Cardiac muscle cell (in vitro differentiated cells and primary cell): ENCODE data around the gene RBMS1. TPM values are rescaled to one million over a fixed set of nuclear protein-coding genes. Genes with fewer than 3 reads are reported as not detected.

ENCODE experiments used
- DNase-seq, 2 donors: peaks; one replicate each; pipeline versions ENCODE4 v3.0.0 to v3.0.0-alpha.2; 2010 to 2017; ENCODE audit warnings: low read depth in 1 of 2, low spot score in 1 of 2
- H3K27ac ChIP-seq: fragments of 200-600 bp; sonication (generic); 2 replicates; pipeline ENCODE4 v1.5.1; 2016
- H3K27me3 ChIP-seq: fragments of 200-600 bp; sonication (generic); 2 replicates; pipeline ENCODE4 v1.6.0; 2016; ENCODE audit warnings: control low read depth
- H3K36me3 ChIP-seq: fragments of 200-600 bp; sonication (generic); 2 replicates; pipeline ENCODE4 v1.5.1; 2016; ENCODE audit warnings: control low read depth
- H3K4me1 ChIP-seq: fragments of 200-600 bp; sonication (generic); 2 replicates; pipeline ENCODE4 v1.8.1; 2017; ENCODE audit warnings: low read depth, mild to moderate bottlenecking, mixed run types
- H3K4me3 ChIP-seq: fragments of 200-600 bp; sonication (generic); 2 replicates; pipeline ENCODE4 v1.5.1; 2016; ENCODE audit warnings: mild to moderate bottlenecking
- H3K9me3 ChIP-seq: fragments of 200-600 bp; sonication (generic); 2 replicates; pipeline ENCODE4 v1.5.1; 2017; ENCODE audit warnings: low read depth, mild to moderate bottlenecking, control low read depth
- CTCF ChIP-seq: IDR thresholded peaks from 2 replicates; pipeline ENCODE4 v1.5.1; 2012; ENCODE audit warnings: low read depth, mild to moderate bottlenecking, low read length
- polyA plus RNA-seq: library from polyadenylated mRNA; unstranded; fragments of >200 nt; fragmentation: Nextera tagmentation; extraction: Ambion mirVana; gene quantifications from 2 replicates; pipeline ENCODE4 v1.2.1, GENCODE V29; 2016
- total RNA-seq: library from RNA; depleted of rRNA; stranded (reverse); fragments of >200 nt; gene quantifications from 2 replicates; pipeline ENCODE4 v1.2.3, GENCODE V29; 2016

RBMS1 gene
- total and polyA plus RNA-seq, 2 experiments from 2014 or later: 89.5 to 99.9 TPM

GRCh38 chr2:160465002-160465401 lies 28.6 kb downstream of the RBMS1 start:
- DNase-seq: no peak
- Histone ChIP-seq H3K27me3 (no peaks in the 10 kb centered on the region), H3K36me3 (no peaks in the 10 kb centered on the region), H3K4me3 (no peak overlapping the region), H3K4me1 (peaks cover 25% of the 10 kb centered on the region), H3K9me3 (no peaks in the 10 kb centered on the region), H3K27ac (no peak overlapping the region)
- TF ChIP-seq CTCF: no peak

- peaks cover 15% of the 10 kb centered on the region for H3K4me1 ChIP-seq
- no peak overlapping the region for H3K4me3 ChIP-seq
- no peak for DNase-seq
- no peaks in the 10 kb centered on the region for H3K27me3 ChIP-seq
- H3K9me3 ChIP-seq: no peaks in the 10 kb centered on the region
- H3K36me3 ChIP-seq: no peaks in the 10 kb centered on the region
- no peak for TF ChIP-seq CTCF
- H3K27ac ChIP-seq: no peak overlapping the region
Measured at GRCh38 chr2:160464017-160464416, 29.6 kb downstream of the RBMS1 start.

GRCh38 chr2:160463245-160463644 lies 30.4 kb downstream of the RBMS1 start:
- H3K4me3 ChIP-seq: no peak overlapping the region
- H3K27me3 ChIP-seq: no peaks in the 10 kb centered on the region
- H3K27ac ChIP-seq: no peak overlapping the region
- no peak for DNase-seq
- H3K36me3 ChIP-seq: no peaks in the 10 kb centered on the region
- H3K4me1 ChIP-seq: peaks cover 14% of the 10 kb centered on the region
- no peak for TF ChIP-seq CTCF
- no peaks in the 10 kb centered on the region for H3K9me3 ChIP-seq

- TF ChIP-seq CTCF: no peak
- Histone ChIP-seq H3K4me1 (peaks cover 4% of the 10 kb centered on the region), H3K27me3 (no peaks in the 10 kb centered on the region), H3K4me3 (no peak overlapping the region), H3K27ac (peak overlapping the region; percentile 48), H3K36me3 (no peaks in the 10 kb centered on the region), H3K9me3 (no peaks in the 10 kb centered on the region)
- DNase-seq: no peak
Measured at GRCh38 chr2:160460333-160460731, 33.3 kb downstream of the RBMS1 start.

- DNase-seq: no peak
- no peaks in the 10 kb centered on the region for H3K36me3 ChIP-seq
- H3K4me3 ChIP-seq: no peak overlapping the region
- H3K27me3 ChIP-seq: no peaks in the 10 kb centered on the region
- H3K27ac ChIP-seq: peak overlapping the region; percentile 48
- H3K4me1 ChIP-seq: peaks cover 4% of the 10 kb centered on the region
- TF ChIP-seq CTCF: no peak
- H3K9me3 ChIP-seq: no peaks in the 10 kb centered on the region
Measured at GRCh38 chr2:160459538-160460332, 33.9 kb downstream of the RBMS1 start.
